DOHH2 (cell line): ENCODE measurements around the gene SLC1A4.

Experiments used
- EZH2phosphoT487 ChIP-seq: fragments of 200-600 bp; sonication (generic); IDR thresholded peaks from 2 replicates; pipeline ENCODE4 v1.6.1; 2017; ENCODE audit warnings: borderline replicate concordance, mild to moderate bottlenecking, antibody characterized with exemption, low read length, moderate library complexity, mixed read lengths
- TF ChIP-seq, protein P1 (sequence below): fragments of 200-600 bp; sonication (generic); IDR thresholded peaks from one replicate; pipeline ENCODE4 v1.5.1; 2014; ENCODE audit warnings: antibody characterized with exemption, mild to moderate bottlenecking, low read depth, low read length; ENCODE audit not compliant: poor library complexity, severe bottlenecking

DNA sequence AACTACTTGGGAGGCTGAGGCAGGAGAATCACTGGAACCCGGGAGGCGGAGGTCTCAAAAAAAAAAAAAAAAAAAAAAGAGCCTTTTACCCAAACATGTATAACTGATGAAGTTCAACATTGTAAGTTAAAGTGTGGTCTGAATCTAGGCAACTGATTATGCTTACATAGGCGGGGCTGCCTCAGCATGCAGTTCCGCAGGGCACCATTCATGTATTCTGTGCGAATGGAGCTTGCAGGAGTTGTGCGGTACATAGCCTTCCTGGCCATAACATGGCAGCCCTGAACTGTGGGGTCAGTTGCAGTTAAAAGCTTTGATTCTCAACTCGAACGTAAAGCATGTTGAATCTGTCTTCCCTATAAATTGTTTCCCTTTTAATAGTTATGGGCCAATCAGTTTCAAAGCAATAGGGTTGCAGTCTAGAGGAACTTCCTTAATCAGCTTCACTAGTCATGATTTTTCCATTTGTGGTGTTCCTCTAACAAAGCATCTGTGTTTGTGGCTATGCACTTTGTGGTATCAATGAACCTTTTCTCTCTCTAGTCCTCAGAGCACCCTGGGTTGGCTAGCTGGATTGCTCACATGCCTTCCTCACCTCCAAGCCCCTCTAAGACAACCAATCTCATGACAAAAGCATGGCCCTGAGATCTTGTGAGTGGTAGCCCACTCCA lies 36.4 kb downstream of the SLC1A4 start:
- TF ChIP-seq, protein P1, sequence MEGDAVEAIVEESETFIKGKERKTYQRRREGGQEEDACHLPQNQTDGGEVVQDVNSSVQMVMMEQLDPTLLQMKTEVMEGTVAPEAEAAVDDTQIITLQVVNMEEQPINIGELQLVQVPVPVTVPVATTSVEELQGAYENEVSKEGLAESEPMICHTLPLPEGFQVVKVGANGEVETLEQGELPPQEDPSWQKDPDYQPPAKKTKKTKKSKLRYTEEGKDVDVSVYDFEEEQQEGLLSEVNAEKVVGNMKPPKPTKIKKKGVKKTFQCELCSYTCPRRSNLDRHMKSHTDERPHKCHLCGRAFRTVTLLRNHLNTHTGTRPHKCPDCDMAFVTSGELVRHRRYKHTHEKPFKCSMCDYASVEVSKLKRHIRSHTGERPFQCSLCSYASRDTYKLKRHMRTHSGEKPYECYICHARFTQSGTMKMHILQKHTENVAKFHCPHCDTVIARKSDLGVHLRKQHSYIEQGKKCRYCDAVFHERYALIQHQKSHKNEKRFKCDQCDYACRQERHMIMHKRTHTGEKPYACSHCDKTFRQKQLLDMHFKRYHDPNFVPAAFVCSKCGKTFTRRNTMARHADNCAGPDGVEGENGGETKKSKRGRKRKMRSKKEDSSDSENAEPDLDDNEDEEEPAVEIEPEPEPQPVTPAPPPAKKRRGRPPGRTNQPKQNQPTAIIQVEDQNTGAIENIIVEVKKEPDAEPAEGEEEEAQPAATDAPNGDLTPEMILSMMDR = no peak
- no peak for TF ChIP-seq EZH2phosphoT487
